Right ventricle myocardium superior (tissue), 1 donor: Measurements from ENCODE around the gene ZP1. TPM values are rescaled to one million over a fixed set of nuclear protein-coding genes. Genes with fewer than 3 reads are reported as not detected.
"Not testable (repeated sequence)": the region's sequence is repeated elsewhere in the genome, so short reads cannot be mapped to it uniquely, and the experiment has no call there.

Experiments used
- ATAC-seq: fragments of 200-7000 bp; cut with Tn5 transposase; one replicate; pipeline ENCODE4 v1.9.1; 2020; ENCODE audit warnings: mild to moderate bottlenecking; ENCODE audit not compliant: poor library complexity
- DNase-seq: peaks from one replicate; pipeline ENCODE4 v3.0.0-alpha.2; 2020
- intact Hi-C: fragments of 100-400 bp; cut with DNase I; formaldehyde crosslinking; loops from one replicate; pipeline ENCODE4 v1.11.2; 2022
- long read RNA-seq: library from polyadenylated mRNA; unstranded; transcript quantifications from one replicate; pipeline ENCODE4 v2.0.0, GENCODE V29; 2021
- total RNA-seq: library from RNA; stranded (reverse); fragmentation: NEBNext Ultra II Directional; extraction: Animal tissue kit (Norgen Biotek cat#: 25700); gene quantifications from one replicate; pipeline ENCODE4 v1.2.1, GENCODE V29; 2021
- donor health status: DM: no; HTN: yes; CAD: no; lungs with severe emphysema.

ZP1 gene, protein sequence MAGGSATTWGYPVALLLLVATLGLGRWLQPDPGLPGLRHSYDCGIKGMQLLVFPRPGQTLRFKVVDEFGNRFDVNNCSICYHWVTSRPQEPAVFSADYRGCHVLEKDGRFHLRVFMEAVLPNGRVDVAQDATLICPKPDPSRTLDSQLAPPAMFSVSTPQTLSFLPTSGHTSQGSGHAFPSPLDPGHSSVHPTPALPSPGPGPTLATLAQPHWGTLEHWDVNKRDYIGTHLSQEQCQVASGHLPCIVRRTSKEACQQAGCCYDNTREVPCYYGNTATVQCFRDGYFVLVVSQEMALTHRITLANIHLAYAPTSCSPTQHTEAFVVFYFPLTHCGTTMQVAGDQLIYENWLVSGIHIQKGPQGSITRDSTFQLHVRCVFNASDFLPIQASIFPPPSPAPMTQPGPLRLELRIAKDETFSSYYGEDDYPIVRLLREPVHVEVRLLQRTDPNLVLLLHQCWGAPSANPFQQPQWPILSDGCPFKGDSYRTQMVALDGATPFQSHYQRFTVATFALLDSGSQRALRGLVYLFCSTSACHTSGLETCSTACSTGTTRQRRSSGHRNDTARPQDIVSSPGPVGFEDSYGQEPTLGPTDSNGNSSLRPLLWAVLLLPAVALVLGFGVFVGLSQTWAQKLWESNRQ
- not detected for total RNA-seq
- long read RNA-seq = 0 reads

DNA sequence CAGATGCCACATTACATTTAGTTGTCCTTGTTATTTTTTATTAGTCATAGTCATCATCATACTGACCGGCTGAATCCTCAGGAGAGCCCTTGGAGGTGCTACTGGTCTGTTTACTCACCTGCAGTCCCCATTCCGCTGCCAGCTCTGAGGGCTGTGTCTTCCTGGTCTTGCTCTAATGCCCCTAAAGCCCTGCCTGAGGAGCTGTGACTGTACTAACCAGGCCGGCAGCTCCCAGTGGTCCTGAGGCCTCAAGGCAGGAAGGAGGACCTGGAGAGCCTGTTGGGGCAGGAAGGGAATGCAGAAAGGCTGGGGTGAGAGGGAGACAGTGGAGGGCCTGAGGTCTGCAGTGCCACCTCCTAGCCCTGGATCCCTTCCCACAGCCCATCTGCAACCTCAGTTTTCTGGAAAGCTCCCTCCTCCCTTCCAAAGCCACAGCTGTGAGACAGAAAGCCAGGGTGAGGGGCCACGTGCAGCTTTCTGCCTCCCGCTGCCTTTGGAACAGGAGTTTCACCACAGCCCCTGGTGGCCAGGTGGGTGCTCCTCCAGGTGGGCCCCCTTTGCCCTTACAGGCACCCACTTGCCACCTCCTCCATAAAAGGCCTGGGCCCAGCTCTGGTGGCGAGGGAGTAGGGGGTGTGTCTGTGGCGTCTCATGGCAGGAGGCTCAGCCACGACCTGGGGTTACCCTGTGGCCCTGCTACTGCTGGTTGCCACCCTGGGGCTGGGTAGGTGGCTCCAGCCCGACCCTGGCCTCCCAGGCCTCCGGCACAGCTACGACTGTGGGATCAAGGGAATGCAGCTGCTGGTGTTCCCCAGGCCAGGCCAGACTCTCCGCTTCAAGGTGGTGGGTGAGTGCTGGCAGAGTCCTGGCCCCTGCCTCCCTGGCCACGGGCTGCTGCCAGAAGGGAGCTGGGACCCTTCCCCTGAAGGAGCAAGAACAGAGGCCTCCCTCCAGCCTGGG, at the start of gene ZP1:
Gene ZP1 (plus strand): TSS at position 632 of the 960 bp plus-strand sequence. CDS start 20 bp downstream, at position 652.
- intact Hi-C loops = no loop called here
- DNase-seq = no peak
- ATAC-seq = no peak

DNA sequence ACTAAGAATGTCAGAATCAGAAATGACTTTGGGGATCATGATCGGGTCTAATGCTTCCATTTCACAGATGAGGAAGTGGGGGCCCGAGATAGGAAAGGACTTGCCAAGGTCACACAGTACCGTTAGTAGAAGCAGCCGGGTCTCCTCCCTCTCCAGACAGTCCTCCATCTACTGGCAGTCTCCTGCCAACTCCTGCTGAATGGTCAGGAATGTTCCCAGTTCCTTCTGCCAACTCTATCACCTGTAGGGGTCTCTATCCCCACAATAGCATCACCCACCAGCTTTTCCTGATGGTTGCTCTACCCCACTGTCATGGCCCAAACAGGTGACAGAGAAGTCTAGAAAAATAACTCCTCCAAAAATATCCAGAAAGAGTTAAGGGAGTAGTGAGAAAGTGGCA, 49.3 kb upstream of the ZP1 start:
- ATAC-seq = no peak
- intact Hi-C loops = no loop called here
- no peak for DNase-seq

DNA sequence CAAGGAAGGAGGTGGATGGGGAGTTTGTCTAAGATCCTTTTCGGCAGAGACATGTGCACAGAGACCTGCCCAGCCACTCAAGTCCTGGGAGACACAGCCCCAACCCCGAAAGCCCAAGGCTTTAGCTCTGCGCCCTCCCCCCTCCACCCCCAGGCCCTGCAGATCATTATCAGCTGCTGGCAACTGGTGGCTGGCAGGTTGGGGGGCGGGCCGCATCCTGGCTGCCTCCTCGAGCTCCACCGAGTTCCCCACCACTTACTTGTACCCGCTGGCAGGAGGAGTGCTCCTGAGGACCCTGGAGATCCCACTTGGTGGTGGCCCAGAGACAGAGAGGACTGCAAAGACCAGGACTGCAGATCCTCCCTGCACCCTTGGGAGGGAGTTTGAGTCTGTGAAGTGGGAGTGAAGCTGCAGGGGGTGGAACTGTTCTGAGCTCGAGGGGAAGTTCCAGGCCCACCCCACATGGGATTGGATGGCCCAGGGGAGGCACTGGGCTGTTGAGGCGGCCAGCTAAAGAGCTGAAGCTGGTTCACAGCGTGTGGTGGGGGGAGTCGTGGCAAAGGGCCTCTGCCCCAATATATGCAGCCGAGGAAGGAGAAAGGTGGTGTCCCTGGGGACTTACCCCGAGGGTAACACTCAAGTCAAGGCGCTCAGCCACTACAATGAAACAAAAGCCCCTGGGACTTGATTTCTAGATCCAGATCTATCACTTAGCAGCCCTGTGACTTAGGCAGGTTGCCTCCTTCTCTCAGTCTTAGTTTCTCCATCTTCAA, 45.3 kb upstream of the ZP1 start:
- intact Hi-C loops = no loop called here
- DNase-seq = no peak
- ATAC-seq = no peak

DNA sequence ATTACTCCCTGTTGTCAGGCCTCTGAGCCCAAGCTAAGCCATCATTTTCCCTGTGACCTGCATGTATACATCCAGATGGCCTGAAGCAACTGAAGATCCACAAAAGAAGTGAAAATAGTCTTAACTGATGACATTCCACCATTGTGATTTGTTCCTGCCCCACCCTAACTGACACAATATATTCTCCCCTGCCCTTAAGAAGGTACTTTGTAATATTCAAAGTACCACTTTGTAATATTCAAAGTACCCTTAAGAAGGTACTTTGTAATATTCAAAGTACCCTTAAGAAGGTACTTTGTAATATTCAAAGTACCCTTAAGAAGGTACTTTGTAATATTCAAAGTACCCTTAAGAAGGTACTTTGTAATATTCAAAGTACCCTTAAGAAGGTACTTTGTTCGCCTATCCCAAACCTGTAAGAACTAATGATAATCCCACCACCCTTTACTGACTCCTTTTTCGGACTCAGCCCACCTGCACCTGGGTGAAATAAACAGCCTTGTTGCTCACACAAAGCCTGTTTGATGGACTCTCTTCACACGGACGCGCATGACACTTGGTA, 43.5 kb upstream of the ZP1 start:
- DNase-seq, ATAC-seq, intact Hi-C loops: not testable (repeated sequence)

DNA sequence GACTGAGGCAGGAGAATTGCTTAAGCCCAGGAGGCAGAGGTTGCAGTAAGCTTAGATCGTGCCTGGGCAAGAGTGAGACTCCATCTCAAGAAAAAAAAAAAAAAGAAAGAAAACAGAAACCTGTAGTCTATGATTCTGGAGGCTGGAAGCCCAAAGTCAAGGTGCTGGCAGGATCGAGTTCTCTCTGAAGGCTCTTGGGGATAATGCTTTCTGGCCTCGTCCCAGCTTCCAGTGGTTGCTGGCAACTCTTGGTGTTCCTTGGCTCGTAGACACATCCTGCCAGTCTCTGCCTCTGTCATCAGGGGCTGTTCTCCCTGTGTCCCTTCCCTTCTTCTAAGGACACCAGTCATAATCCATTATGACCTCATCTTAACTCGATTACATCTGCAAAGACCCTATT, 42.2 kb upstream of the ZP1 start:
- intact Hi-C loops = no loop called here
- DNase-seq (no peak), ATAC-seq (no peak)

DNA sequence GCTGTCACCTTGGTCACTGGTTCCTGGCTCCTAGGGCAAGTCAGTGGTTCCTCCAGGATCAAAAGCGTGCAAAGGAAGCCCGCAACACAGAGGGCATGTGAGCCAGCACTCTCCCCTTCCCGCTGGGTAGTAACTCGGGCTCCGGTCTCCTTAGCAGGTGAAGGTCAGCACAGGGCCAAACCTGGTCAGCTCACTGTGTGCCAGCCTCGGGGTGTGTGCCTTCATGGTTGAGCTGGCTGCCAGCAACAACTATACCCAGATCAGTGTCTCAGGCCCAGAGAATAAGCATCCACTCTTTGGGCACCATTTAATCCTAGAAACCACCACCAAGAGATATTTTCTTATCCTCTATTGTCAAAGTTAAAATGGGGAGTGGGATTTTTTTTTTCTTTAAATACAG, 41.6 kb upstream of the ZP1 start:
- ATAC-seq (no peak), DNase-seq (no peak)
- intact Hi-C loops = no loop called here

DNA sequence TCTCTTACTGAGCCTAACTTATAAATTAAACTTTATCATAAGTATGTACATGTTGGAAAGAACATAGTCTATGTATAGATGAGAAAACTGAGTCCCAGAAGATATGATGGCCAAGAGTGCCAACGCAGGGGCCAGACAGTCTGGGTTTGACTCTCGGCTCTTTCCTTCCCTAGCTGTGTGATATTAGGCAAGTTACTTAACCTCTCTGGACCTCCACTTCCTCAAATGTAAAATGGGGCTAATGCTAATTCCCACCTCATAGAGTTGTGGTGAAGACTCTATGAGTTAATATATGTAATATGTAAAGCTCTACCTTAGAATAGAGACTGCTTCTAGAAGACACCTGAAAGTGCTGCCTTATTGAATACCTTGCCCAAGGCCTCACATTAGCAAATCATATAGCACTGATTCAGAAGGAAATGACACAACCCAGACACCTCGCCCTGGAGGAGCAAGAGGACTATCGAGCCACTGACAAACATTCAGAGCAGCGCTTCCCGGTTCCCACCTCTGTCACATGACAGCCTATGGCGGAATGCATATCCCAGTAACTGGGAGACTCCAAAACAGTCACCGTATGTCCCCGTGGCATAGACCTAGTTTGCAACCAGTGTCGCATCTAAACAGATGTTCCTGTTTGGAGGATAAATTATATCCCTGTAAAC, 36.7 kb upstream of the ZP1 start:
- DNase-seq = no peak
- ATAC-seq = no peak
- intact Hi-C loops = loop anchor here (5.0 kb wide), 3 partner anchors 67 to 357 kb away; no protein-coding TSS in a partner anchor

DNA sequence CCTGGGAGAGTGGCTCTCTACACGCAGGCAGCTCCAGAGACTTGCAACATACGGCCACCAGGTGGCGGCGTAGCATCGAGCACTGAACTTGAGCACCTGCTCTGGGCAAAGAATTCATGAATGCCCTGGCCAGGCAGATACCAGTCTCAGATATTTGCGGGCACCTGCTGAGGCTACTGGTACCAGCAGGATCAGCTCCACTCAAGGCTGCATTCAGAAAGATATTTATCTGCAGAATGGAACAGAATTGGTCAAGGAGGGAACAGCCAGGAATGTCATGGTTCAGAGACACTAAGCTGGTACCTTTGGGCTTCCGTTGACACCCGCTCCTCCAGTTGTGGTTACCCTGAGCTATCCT, 36.2 kb upstream of the ZP1 start:
- ATAC-seq = peak; percentile 96
- peak; percentile 93 for DNase-seq
- intact Hi-C loops = loop anchor here (5.0 kb wide), 3 partner anchors 66 to 356 kb away; no protein-coding TSS in a partner anchor

DNA sequence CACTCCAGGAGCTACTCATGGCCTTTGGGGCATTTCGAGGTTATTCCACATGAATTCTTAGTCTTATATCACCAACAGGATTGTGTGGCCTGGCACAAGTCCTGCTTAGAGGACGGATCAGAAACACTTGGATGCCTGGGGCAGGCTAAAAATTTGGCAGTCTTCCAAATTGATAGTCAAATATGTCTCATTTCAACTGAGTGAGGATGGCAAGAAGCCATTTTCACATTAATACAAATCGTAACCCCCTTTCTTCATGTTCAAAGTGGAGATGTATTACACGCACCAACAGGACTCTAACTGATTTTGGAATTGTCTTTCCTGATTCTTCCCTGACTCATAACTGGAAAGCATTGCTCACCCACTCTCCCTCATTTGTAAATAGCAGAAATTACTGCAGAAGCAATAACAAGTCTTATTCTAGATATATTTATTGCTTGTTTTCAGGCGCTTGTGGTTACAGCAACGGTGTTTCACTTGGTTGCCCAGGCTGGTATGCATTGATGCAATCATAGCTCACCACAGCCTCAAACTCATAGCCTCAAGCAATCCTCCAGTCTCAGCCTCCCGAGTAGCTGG, 35.8 kb upstream of the ZP1 start:
- intact Hi-C loops = loop anchor here (5.0 kb wide), 3 partner anchors 66 to 356 kb away; no protein-coding TSS in a partner anchor
- ATAC-seq (no peak), DNase-seq (no peak)

DNA sequence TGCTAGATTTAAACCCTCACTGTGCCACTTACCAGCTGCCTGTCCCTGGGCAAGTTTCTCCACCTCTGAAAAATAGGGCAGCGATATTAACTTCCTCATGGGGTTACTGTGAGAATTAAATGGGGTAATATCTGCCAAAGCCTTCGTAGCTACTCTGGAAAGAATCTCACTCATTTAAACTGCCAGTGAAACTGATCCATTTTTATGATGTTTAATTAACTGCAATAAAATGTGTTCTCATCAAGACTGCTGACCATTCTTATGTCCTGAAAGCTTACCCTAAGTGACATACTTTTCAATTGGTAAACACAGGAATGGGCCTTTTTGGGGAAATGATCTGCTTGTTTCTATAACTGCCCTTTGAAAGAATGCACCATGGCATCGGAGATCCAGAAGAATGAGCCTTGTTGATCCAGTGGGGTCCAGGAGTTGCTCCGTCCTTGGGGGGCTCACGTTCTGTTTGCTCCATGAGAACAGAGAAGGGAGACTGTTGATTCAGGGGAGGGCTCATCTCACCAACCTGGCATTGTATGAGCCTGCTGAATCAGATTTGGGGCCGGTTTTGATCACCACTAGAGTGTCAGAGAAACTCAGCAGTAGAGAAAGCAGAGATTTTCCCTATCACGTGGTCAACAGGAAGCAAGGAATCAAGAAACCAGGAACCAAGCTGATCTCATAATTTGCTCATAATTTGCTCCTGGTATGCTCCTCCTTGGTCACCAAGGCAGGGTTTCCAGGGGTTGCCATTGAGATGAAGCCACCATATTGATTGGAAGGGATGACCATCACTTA, 32.4 kb upstream of the ZP1 start:
- no peak for ATAC-seq
- DNase-seq = no peak
- intact Hi-C loops = loop anchor here (5.0 kb wide), 3 partner anchors 62 to 352 kb away; no protein-coding TSS in a partner anchor

DNA sequence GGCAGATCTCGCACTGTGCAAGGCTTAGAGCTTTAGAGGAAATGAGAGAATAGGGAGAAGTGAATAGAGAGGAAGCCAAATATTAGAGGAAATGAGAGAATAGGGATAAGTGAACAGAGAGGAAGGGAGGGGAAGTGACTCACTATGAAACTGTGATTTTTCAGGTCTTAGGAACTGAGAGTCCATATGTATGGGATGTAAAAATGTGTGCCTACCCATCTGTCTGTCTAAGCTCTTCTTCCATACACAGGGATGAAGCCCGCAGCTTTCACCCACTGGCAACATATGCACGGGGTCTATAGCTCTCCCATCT, 31.9 kb upstream of the ZP1 start:
- DNase-seq (no peak), ATAC-seq (peak; percentile 49)
- intact Hi-C loops = no loop called here

DNA sequence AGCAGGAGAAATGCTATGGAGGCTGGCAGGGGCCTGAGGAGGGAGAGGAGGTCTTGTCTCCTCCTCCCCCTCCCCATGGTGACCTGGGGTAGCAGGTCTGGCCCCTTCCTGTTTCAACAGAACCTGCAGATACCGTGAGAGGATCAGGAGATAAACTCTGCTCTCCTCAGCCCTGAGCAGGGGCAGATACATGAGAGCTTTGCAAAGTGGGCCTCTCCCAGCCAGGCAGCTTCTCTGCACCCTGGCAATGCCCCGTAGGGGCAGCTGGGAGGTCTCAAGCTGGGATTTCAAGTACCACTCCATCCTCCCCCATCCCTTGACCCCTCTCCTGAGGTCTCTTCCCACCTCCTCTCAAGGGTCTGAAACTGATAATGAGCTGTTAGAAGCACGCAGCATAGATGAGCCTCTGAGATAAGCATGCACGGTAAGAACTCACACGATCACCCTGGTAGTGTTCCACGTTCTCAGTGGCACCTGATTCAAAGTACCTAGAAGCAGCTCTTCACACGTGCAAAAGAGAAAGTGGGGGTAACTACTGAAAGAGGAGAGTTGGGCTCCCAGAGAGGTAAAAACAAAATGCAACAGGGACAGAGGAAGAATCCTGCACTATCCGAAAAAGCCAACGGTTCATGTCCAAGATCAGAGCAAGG, 30.4 kb upstream of the ZP1 start:
- no peak for DNase-seq
- ATAC-seq = no peak
- intact Hi-C loops = no loop called here

DNA sequence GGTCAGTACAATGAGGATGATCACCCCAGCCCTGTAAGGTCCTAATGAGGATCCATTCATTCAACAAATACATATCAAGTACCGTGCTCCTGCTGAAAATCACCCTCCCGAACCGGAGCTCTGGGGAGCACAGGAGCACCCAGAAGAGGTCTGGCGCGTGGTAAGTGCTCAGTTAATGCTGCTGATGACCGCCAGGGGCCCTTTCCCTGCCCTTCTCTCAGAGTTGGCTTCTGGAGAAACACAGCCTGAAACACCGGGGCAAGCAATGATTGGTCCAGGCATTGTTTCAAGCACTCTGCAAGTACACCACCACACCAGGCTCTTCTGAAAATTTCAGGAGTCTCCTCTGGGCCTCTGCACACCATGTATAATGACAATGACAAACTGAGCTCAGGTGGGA, 29.2 kb upstream of the ZP1 start:
- ATAC-seq = no peak
- intact Hi-C loops = no loop called here
- no peak for DNase-seq

DNA sequence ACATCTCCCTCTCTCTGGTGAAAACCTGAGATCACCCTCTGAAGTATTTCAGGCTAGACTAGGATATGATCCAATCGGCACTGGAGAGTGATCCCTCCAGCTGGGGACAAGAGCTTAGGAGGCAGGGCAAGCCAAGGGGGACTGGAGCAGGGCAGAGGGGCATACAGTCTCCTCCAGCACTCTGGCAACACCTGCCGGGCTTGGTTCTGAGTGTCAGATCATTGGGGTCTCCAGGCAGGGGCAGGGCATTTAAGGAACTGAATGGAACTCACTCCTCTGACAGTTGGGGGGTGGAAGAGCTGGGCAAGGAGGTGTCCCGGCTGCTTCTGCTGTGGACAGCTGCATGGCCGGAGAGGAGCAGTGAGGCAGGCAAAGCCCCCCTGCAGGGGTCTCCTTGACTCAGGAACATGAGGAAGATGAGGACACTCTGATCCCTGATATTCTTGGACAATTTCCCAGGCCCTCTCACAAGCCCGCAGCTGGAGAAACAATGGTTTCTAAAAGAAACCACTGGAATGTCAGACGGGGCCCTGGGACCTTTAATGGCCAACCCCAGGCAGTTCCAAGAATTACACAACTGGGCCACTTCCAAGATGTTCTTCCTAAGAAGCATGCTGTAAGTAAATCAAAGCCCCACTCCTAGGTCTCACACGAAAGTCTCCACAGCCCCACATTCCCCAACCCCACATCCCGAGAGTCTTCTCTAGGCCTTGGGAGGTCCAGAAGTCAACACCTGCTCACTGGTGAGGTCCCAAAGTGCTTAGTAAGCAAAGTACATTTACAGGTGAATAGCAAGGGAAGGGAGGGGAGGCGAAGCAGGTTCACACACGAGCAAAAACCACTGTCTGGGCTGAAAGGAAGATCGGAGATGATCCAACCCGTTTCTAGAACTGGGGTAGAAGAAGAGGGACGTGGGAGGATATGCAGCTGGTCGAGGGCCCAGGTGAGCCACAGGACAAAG, 26.6 kb upstream of the ZP1 start:
- peak; percentile 65 for ATAC-seq
- intact Hi-C loops = loop anchor here (5.0 kb wide), 1 partner anchor 37 kb away; no protein-coding TSS in a partner anchor

More for the DNA sequence above, 26.6 kb upstream of the ZP1 start:
- DNase-seq = no peak
